ENCODE data around the gene ECI2.

DNA sequence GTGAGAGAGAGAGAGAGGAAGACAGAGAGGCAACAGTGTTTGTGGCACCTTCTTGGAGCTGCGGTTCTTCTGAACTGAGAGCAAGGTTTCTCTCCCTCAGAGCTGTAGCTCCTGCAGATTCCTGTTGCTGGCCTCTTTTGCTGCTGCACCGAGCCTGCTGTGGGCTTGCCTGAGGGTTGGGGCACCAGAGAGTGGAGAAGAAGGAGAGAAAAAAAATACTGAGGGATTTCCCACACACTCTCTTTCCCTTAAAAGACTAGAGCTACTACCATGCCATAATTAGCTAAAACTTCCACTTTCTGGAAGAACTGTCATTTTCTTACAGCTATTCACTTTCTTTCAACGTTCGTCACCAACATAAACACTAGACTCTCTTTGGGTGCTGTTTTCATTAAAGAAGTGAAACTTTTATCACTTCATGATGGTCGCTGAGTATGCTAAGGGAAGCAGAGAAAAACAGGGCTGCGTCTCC is 18.2 kb upstream of the ECI2 start:
- no peak for TF ChIP-seq POLR2A (IDR thresholded peaks at IDR 0.05; ENCODE audit: extremely low read depth, insufficient read length)
- TF ChIP-seq, protein P1, sequence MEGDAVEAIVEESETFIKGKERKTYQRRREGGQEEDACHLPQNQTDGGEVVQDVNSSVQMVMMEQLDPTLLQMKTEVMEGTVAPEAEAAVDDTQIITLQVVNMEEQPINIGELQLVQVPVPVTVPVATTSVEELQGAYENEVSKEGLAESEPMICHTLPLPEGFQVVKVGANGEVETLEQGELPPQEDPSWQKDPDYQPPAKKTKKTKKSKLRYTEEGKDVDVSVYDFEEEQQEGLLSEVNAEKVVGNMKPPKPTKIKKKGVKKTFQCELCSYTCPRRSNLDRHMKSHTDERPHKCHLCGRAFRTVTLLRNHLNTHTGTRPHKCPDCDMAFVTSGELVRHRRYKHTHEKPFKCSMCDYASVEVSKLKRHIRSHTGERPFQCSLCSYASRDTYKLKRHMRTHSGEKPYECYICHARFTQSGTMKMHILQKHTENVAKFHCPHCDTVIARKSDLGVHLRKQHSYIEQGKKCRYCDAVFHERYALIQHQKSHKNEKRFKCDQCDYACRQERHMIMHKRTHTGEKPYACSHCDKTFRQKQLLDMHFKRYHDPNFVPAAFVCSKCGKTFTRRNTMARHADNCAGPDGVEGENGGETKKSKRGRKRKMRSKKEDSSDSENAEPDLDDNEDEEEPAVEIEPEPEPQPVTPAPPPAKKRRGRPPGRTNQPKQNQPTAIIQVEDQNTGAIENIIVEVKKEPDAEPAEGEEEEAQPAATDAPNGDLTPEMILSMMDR (IDR thresholded peaks at IDR 0.05; ENCODE audit: low read depth, low read length): no peak
- TF ChIP-seq, protein P2, sequence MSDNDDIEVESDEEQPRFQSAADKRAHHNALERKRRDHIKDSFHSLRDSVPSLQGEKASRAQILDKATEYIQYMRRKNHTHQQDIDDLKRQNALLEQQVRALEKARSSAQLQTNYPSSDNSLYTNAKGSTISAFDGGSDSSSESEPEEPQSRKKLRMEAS (IDR thresholded peaks at IDR 0.05; ENCODE audit: low read depth, low read length): no peak
- no peak for TF ChIP-seq MYC (IDR thresholded peaks at IDR 0.05; ENCODE audit: low read depth, low read length)
